NCI-H1694 treated with DMSO at 0.1 percent for 48 hours (cell line): ENCODE results near the gene HMGCR.

Experiments used
- DNase-seq: peaks from one replicate; lab custom pipeline; 2025; lab: John Stamatoyannopoulos, UW

Gene HMGCR

DNA sequence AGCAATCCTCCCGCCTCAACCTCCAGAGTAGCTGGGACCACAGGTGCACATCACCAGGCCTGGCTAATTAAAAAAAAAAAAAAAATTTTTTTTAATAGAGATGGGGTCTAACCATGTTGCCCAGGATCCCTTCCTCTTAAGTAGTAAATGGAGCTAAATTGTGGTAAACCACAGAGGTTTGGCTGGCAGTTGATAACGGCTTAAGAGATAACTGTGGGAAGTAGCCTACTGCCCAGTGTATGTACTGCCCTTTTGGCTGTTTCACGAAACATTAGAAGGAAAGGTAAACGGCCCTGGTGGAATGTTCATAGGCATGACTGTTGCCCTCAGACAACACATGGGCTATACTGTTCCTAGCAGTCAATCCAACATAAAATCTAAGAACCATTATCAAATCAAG, 44.4 kb downstream of the HMGCR start:
- no peak for DNase-seq

DNA sequence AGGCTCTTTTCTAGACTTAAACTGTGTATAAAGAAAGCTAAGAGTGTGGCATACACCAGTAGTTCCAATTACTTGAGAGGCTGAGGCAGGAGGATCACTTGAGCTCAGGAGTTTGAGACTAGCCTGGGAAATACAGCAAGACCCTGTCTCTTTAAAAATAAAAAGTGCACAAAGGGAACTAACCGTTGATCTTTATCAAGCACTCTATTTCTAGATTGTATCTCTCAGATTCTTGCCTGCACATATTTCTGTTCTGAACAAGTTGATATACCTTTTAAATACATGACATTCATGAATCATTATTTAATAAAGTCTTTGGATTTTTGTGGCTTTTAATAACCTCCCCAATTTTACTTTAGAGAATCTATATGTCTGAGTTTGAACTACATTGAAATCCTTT, 47.2 kb downstream of the HMGCR start:
- no peak for DNase-seq

DNA sequence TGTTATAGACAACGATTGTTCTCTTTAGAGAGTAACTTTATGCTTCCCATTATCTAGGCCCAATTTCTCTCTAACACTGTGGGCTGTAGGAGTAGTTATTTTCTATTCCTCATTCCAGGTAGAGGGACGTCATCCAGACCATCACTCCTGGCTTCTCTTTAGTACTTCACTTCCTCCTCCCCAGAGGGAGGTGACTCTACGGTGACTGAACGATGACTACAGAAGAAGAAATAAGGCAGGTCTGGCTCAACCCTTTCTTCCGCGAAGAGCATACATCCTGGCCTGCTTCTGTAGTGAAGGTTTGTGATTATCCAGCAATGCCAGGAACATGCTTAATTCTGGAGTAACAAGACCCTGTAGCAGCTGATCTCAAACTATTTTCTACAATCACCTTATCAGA, 50.8 kb downstream of the HMGCR start:
- DNase-seq: no peak

DNA sequence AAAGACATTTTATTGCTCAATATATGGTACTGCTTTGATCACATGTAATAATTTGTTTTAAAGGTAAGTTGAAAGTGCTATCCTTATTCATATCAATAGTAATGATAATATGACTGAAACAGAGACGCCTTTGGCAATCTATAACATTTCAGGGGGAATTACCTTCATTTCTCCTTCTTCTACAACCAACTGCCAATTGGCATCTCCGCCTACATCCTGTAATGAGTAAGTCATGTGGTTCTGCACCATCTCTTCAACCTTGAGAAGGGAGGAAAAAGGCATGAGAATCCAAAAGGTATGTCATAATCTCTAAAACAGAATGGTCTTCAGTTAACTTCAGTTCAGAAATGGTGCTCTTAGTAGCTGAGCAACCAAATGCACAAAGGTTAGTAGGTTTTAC, 52.4 kb downstream of the HMGCR start:
- DNase-seq: no peak

DNA sequence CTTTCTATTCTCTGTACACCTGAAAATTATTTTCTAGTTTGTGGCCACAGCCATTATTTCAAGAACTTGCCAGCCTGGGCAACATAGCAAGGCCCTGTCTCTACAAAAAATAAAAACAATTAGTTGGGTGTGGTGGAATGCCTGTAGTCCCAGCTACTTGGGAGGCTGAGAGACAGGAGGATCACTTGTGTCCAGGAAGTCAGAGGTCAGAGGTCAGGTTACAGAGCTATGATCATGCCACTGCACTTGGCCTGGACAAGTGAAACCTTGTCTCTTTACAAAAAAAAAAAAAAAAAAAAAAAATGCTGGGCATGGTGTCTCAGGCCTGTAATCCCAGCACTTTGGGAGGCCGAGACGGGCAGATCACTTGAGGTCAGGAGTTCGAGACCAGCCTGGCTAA, 58.3 kb downstream of the HMGCR start:
- DNase-seq: no peak

DNA sequence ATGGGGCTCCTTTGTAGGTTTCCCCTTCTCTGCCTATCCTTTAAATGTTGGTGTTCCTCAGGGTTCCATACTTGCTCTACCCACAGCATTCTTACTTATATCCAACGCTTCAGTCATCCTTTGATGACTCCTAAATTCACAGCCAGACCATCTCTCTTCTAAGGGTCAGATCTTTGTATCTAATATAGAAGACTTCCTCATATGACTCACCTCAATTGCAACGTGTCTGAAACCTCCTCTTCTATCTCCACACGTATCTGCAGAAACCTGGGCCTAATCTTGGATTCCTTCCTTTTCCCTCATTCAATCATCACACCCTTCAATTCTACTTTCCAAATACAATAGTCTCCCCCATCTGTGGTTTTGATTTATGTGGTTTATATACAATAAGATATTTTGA, 68.3 kb downstream of the HMGCR start:
- no peak for DNase-seq
